LNCAP (cell line): Measurements from ENCODE around the gene OR8G1.

Source experiments
- TF ChIP-seq, protein P1 (sequence below): fragments of 450-650 bp; IDR thresholded peaks from 2 replicates; pipeline ENCODE4 v1.5.1; 2017; ENCODE audit warnings: mild to moderate bottlenecking

Gene OR8G1

DNA sequence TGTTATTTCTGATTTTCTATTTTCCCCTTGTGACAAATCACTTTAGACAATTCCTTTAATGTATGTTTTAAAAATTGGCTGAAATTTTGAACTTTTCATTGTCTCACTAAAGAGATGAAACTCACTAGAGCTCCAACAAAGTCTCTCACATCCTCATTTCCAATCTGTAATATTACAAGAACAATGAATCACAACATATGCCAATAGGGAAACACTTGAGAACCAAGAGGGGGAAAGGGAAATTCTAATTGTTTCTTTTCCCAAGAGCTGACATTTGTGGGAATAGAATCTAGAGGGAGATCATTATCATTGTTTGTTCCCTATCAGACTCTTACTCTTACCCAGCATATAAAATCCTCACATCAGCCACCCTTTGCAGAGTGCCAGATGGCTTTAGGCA is 29.6 kb upstream of the OR8G1 start:
- TF ChIP-seq, protein P1, sequence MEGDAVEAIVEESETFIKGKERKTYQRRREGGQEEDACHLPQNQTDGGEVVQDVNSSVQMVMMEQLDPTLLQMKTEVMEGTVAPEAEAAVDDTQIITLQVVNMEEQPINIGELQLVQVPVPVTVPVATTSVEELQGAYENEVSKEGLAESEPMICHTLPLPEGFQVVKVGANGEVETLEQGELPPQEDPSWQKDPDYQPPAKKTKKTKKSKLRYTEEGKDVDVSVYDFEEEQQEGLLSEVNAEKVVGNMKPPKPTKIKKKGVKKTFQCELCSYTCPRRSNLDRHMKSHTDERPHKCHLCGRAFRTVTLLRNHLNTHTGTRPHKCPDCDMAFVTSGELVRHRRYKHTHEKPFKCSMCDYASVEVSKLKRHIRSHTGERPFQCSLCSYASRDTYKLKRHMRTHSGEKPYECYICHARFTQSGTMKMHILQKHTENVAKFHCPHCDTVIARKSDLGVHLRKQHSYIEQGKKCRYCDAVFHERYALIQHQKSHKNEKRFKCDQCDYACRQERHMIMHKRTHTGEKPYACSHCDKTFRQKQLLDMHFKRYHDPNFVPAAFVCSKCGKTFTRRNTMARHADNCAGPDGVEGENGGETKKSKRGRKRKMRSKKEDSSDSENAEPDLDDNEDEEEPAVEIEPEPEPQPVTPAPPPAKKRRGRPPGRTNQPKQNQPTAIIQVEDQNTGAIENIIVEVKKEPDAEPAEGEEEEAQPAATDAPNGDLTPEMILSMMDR: no peak

DNA sequence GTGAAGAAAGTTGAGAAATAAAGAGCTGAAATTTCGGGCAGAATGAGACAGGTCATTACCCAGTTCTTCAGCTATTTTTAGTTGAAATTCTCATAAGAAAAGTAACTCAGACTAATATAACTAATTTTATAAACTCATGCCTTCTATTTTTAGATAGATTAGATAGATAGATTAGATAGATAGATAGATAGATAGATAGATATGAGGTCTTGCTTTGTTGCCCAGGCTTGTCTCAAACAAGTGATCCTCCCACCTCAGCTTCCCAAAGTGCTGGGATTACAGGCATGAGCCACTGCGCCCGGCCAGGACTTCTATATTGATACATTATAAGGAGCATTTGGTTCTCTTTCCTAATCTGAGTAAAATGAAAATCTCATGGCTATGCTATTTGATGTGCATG is 26.9 kb upstream of the OR8G1 start:
- TF ChIP-seq, protein P1: no peak

- TF ChIP-seq, protein P1: no peak
These were observed 21.8 kb upstream of the OR8G1 start for GRCh38 chr11:124219126-124219525.

- TF ChIP-seq, protein P1: no peak
These were observed 18.5 kb upstream of the OR8G1 start for GRCh38 chr11:124222407-124222806.

DNA sequence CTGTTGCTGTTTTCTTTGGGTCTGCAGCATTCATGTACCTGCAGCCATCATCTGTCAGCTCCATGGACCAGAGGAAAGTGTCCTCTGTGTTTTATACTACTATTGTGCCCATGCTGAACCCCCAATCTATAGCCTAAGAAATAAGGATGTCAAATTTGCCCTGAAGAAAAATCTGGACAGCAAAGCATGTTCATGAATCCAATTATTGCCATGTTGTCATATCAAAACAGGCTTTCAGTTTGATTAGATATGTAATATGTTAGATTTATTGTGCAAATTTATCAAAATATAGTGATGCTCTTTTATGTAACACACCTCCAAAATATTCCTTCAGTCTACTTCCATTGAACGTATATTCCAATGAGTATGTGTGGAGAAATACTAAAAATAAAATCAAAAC is 15.4 kb upstream of the OR8G1 start:
- TF ChIP-seq, protein P1: no peak

DNA sequence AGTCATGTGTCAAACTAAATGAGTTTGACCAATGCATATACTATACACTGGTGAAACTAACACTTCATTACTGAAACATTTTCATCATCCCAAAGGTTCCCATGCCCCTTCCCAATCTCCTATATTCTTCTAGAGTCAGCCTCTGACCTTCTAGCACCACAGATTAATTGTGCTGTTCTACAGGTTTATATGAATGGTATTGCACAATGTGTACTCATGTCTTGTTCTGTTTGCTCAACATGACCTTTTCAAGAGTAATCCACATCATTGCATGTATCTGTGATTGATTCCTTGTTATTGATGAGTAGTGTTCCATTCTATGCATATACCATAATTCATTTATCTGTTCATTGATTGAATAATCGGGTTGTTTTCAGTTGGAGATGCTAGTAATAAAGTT is 7.5 kb upstream of the OR8G1 start:
- TF ChIP-seq, protein P1: no peak

- TF ChIP-seq, protein P1: no peak
These were observed 2.4 kb upstream of the OR8G1 start for GRCh38 chr11:124238512-124238911.

DNA sequence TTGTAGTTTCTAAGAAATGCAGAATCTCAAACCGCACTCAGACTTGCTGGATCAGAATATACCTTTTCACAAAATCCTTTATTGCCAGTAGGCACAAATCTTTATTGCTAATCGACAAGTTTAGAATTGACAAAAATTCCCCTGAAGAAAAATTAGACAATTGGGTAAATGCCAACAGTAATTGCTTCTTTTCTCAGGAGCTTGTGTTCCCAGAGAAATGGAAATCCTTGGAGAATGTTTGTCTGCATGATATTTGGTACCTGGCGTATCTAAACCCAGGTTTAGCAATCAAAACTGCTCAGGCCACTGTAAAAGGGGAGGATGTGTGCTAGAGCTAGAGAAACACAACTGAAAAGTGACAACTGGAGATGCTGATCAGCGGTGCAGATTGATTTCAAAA is 15.2 kb downstream of the OR8G1 start, which contains the start of gene OR8G5:
Gene OR8G5 (plus strand): TSS at position 301 of the 400 bp plus-strand sequence. CDS start 8,556 bp downstream, outside the sequence.
- TF ChIP-seq, protein P1: no peak
